ENCODE data around the gene DXO.

DXO gene

DNA sequence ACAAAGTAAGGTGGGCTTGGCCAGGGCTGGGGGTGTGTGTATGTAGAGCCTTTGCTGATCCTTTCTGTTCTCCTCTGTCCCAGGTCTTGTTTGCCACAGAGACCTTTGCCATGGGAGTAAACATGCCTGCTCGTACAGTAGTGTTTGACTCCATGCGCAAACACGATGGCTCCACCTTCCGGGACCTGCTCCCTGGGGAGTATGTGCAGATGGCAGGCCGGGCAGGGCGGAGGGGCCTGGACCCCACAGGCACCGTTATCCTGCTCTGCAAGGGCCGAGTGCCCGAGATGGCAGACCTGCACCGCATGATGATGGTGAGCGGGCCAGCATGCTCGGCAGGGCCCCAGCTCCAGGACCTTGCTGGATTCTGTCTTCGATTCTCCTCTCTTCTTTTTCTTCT, 6.2 kb downstream of the DXO start:
- DNase-seq = no peak
- in situ Hi-C loops (cut with MboI; ENCODE audit: low pct_unique_long_range_greater_than_20kb, low sequenced_read_pairs) = no loop called here

DNA sequence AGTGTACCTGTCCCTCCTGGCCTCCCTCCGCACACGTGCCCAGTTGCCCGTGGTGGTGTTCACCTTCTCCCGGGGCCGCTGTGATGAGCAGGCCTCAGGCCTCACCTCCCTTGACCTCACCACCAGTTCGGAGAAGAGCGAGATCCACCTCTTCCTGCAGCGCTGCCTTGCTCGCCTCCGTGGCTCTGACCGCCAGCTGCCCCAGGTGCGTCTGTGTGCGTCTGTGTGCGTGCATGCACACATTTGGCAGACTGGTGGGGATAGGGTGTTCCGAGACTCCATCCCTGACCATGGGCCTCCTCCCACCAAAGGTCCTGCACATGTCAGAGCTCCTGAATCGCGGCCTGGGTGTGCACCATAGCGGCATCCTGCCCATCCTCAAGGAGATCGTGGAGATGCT, 8.0 kb downstream of the DXO start:
- DNase-seq = no peak
- in situ Hi-C loops (cut with MboI; ENCODE audit: low pct_unique_long_range_greater_than_20kb, low sequenced_read_pairs) = no loop called here

DNA sequence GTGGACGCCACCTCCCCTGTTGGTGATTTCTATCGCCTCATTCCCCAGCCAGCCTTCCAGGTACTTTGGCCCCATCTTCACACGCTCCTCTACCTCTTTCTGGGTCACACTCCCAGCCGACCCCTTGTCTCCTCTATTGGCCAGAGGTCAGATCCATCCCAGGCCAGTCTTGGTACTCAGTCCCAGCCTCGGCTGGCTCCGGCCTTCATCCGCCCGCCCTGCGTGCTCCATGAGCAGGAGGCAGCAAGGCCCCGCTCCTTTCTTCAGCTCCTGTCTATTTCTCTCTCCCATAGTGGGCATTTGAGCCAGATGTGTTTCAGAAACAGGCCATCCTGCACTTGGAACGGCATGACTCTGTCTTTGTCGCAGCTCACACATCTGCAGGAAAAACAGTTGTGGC, 10.3 kb downstream of the DXO start:
- DNase-seq = no peak
- in situ Hi-C loops (cut with MboI; ENCODE audit: low pct_unique_long_range_greater_than_20kb, low sequenced_read_pairs) = no loop called here

GRCh38 chr6:31958741-31959739, 12.9 kb downstream of the DXO start, which contains the start of the genes NELFE and SKIC2:
Gene NELFE, minus strand, starts transcription at chr6:31958971. Its CDS starts 525 bp downstream, at chr6:31958446.
Gene SKIC2, plus strand, starts transcription at chr6:31959175. Its CDS starts 18 bp downstream, at chr6:31959193.
- in situ Hi-C loops (cut with MboI; ENCODE audit: low pct_unique_long_range_greater_than_20kb, low sequenced_read_pairs) = no loop called here
- DNase-seq = peak; percentile 99

GRCh38 chr6:31958412-31958740, 13.6 kb downstream of the DXO start:
- in situ Hi-C loops (cut with MboI; ENCODE audit: low pct_unique_long_range_greater_than_20kb, low sequenced_read_pairs) = no loop called here
- no peak for DNase-seq

DNA sequence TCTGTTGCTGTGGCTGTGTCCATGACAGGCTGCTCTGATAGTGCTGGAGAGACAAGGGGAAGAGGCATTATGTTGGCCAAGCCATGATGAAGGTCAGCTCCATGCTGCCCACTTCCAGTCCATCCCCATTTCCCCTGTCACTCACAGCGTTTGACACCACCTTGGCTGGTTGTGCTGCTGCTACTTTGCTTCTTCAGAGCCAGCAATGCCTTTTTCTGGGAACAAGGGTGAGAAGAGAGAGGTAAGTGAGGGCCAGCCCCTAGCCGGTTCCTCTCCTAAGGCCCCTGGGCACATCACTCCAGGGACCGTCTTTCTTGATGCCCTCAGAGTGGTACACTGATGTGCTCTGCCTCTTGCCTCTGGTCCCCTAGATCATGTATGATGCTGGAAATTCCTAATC, 15.1 kb downstream of the DXO start:
- in situ Hi-C loops (cut with MboI; ENCODE audit: low pct_unique_long_range_greater_than_20kb, low sequenced_read_pairs) = no loop called here
- DNase-seq = no peak

DNA sequence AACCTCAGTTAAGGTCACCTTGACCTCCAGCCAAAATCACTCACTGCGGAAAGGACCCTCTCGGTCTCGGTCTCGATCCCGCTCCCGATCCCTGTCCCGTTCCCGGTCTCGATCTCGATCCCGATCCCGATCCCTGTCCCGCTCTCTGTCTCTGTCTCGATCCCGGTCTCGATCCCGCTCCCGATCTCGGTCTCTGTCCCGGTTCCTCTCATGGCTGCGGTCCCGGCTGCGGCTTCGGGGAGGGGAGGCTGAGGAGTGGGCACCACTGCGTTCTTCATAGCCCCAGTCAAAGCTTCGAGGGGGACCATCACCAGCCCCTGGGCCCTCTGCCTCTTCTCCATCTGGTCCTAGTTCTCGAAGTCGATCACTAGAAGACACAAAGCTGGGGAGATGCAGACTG, 17.4 kb downstream of the DXO start:
- in situ Hi-C loops (cut with MboI; ENCODE audit: low pct_unique_long_range_greater_than_20kb, low sequenced_read_pairs) = no loop called here
- DNase-seq = no peak

DNA sequence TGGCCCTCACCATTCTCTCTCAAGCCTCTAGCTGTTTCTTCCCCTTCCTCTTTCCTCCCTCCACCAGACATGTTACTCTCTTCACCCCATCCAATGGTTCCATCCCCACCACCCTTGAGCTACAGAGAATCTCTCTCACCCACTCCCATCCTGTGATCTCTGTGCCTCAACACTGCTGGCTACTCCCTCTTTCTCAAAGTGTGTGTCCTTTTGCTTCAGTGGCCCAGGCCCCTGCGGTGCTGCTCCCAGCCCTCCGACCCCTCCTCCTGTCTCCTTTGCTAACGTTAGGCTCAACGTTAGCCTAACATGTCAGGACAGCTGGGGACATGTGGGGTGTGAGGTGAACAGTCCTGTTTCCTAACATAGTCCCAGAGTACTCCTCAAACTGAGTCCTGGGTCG, 19.0 kb downstream of the DXO start:
- in situ Hi-C loops (cut with MboI; ENCODE audit: low pct_unique_long_range_greater_than_20kb, low sequenced_read_pairs) = no loop called here
- no peak for DNase-seq

GRCh38 chr6:31952140-31952805, 19.7 kb downstream of the DXO start:
- peak; percentile 46 for DNase-seq
- in situ Hi-C loops (cut with MboI; ENCODE audit: low pct_unique_long_range_greater_than_20kb, low sequenced_read_pairs) = no loop called here

DNA sequence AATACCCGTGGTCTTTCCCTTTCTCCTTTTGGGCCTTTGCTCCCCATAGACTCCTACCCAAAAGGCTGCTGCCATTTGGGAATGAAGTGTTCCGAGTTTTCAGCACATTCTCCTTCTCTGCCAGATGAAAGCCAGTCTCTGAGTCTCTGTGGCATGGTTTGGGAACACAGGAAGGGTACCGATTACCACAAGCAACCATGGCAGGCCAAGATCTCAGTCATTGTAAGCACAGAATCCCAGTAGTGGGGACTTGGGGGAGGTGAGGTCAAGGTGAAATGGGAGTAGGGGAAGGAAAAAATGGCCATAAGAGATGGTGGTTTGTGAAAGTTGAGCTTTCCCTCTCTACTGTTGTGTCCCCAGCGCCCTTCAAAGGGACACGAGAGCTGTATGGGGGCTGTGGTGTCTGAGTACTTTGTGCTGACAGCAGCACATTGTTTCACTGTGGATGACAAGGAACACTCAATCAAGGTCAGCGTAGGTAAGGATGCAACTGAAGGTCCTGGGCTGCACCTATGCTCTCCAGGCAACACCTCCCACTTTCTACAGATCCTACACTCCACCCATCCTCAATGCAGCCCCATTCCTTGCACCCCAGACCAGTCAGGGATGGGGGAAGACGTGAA, 21.9 kb downstream of the DXO start:
- in situ Hi-C loops (cut with MboI; ENCODE audit: low pct_unique_long_range_greater_than_20kb, low sequenced_read_pairs) = no loop called here

GRCh38 chr6:31948753-31949413, 23.1 kb downstream of the DXO start:
- in situ Hi-C loops (cut with MboI; ENCODE audit: low pct_unique_long_range_greater_than_20kb, low sequenced_read_pairs) = no loop called here
- DNase-seq = no peak

More for the DNA sequence above, 21.9 kb downstream of the DXO start:
- DNase-seq = no peak

DNA sequence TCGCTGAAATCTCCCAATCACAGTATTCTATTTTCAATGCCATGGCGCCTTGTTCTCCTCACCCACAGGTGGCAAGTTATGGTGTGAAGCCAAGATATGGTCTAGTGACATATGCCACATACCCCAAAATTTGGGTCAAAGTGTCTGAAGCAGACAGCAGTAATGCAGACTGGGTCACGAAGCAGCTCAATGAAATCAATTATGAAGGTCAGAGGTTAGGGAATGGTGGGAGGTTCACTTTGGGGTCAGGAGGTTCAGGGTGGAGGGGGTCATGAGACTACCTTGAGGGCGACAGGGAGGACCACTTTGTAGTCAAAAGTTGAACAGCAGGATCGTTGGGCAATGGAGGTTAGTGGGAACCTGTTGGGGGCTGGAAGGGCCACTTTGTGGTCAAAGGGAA, 23.6 kb downstream of the DXO start:
- in situ Hi-C loops (cut with MboI; ENCODE audit: low pct_unique_long_range_greater_than_20kb, low sequenced_read_pairs) = no loop called here
- no peak for DNase-seq

GRCh38 chr6:31947864-31948263, 24.1 kb downstream of the DXO start:
- in situ Hi-C loops (cut with MboI; ENCODE audit: low pct_unique_long_range_greater_than_20kb, low sequenced_read_pairs) = no loop called here
- DNase-seq = no peak

- in situ Hi-C loops (cut with MboI; ENCODE audit: low pct_unique_long_range_greater_than_20kb, low sequenced_read_pairs) = no loop called here
- no peak for DNase-seq
These were observed 24.8 kb downstream of the DXO start for GRCh38 chr6:31947070-31947675.

DNA sequence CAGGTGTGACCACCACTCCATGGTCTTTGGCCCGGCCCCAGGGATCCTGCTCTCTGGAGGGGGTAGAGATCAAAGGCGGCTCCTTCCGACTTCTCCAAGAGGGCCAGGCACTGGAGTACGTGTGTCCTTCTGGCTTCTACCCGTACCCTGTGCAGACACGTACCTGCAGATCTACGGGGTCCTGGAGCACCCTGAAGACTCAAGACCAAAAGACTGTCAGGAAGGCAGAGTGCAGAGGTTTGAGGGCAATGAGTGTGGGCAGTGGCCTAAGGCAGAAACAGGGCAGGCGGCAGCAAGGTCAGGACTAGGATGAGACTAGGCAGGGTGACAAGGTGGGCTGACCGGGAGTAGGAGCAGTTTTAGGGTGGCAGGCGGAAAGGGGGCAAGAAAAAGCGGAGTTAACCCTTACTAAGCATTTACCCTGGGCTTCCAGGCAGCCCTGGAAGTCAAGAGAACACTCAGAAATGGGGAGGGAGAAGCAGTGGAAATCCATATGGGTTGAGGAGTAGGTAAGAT, 25.5 kb downstream of the DXO start:
- DNase-seq = no peak
- in situ Hi-C loops (cut with MboI; ENCODE audit: low pct_unique_long_range_greater_than_20kb, low sequenced_read_pairs) = no loop called here

- DNase-seq = no peak
- in situ Hi-C loops (cut with MboI; ENCODE audit: low pct_unique_long_range_greater_than_20kb, low sequenced_read_pairs) = no loop called here
These were observed 26.2 kb downstream of the DXO start, which contains the start of gene CFB for GRCh38 chr6:31945507-31946369. Gene CFB, plus strand, starts transcription at chr6:31946095. Its CDS starts 127 bp downstream, at chr6:31946222.

DNA sequence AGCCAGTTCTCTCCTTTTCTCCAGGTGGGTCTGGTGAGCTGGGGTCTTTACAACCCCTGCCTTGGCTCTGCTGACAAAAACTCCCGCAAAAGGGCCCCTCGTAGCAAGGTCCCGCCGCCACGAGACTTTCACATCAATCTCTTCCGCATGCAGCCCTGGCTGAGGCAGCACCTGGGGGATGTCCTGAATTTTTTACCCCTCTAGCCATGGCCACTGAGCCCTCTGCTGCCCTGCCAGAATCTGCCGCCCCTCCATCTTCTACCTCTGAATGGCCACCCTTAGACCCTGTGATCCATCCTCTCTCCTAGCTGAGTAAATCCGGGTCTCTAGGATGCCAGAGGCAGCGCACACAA, 26.8 kb downstream of the DXO start:
- no peak for DNase-seq
- in situ Hi-C loops (cut with MboI; ENCODE audit: low pct_unique_long_range_greater_than_20kb, low sequenced_read_pairs) = no loop called here

DNA sequence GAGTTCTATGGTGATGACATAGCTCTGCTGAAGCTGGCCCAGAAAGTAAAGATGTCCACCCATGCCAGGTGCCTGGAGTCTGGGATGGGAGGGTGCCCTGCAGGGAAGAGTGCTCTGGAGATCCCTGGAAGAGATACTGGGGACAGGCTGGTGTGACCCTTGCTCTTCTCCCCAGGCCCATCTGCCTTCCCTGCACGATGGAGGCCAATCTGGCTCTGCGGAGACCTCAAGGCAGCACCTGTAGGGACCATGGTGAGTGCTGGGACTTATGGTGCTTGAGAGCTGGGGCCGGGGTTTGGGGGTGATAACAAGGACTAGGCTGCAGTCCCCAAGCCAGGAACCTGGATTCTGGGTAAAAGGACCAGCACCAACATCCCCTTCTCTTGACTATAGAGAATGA, 28.2 kb downstream of the DXO start:
- in situ Hi-C loops (cut with MboI; ENCODE audit: low pct_unique_long_range_greater_than_20kb, low sequenced_read_pairs) = no loop called here
- no peak for DNase-seq

Measured in KBM-7 (cell line).